HEK293T (cell line): Measurements from ENCODE around the gene BMP7.
A peak's percentile ranks its signal among the peaks of the same experiment; 100 is the strongest.

Source experiments
- CTCF ChIA-PET: fragments of 350-600 bp; formaldehyde crosslinking; extraction: SDS; loops from one replicate; lab custom pipeline; 2021; ENCODE audit warnings: antibody characterized with exemption, inconsistent platforms; lab: Yijun Ruan, JAX
- POLR2A ChIA-PET: fragments of 350-600 bp; formaldehyde crosslinking; extraction: SDS; loops from one replicate; lab custom pipeline; 2020; ENCODE audit warnings: antibody characterized with exemption, inconsistent platforms; lab: Yijun Ruan, JAX
- DNase-seq: peaks from one replicate; pipeline ENCODE4 v3.0.0; 2012; ENCODE audit warnings: mixed read lengths; ENCODE audit errors: extremely low spot score
- ARNT ChIP-seq: fragments of 450-650 bp; IDR thresholded peaks from 2 replicates; pipeline ENCODE4 v1.6.1; 2017; ENCODE audit warnings: mild to moderate bottlenecking
- BHLHE40 ChIP-seq: fragments of 450-650 bp; IDR thresholded peaks from 2 replicates; pipeline ENCODE4 v1.6.1; 2016; ENCODE audit warnings: mild to moderate bottlenecking, moderate library complexity, borderline replicate concordance
- CTBP1 ChIP-seq: fragments of 450-650 bp; IDR thresholded peaks from 2 replicates; pipeline ENCODE4 v1.6.1; 2016; ENCODE audit warnings: borderline replicate concordance
- ELF4 ChIP-seq: fragments of 450-650 bp; IDR thresholded peaks from 2 replicates; pipeline ENCODE4 v1.6.1; 2017; ENCODE audit warnings: antibody characterized with exemption
- FOXA1 ChIP-seq: fragments of 450-650 bp; IDR thresholded peaks from 2 replicates; pipeline ENCODE4 v1.6.1; 2016; ENCODE audit warnings: mild to moderate bottlenecking
- FOXK2 ChIP-seq: fragments of 450-650 bp; IDR thresholded peaks from 2 replicates; pipeline ENCODE4 v1.6.1; 2016; ENCODE audit warnings: mild to moderate bottlenecking
- FOXM1 ChIP-seq: fragments of 450-650 bp; IDR thresholded peaks from 2 replicates; pipeline ENCODE4 v1.6.1; 2017; ENCODE audit warnings: mild to moderate bottlenecking, borderline replicate concordance
- HDGF ChIP-seq: fragments of 450-650 bp; IDR thresholded peaks from 2 replicates; pipeline ENCODE4 v1.6.1; 2017; ENCODE audit warnings: antibody characterized with exemption, borderline replicate concordance
- L3MBTL2 ChIP-seq: fragments of 450-650 bp; conservative IDR thresholded peaks from 2 replicates; pipeline ENCODE4 v1.6.1; 2016; ENCODE audit warnings: mild to moderate bottlenecking
- LEF1 ChIP-seq: fragments of 450-650 bp; IDR thresholded peaks from 2 replicates; pipeline ENCODE4 v1.6.1; 2017; ENCODE audit warnings: mild to moderate bottlenecking, borderline replicate concordance
- NFRKB ChIP-seq: fragments of 450-650 bp; IDR thresholded peaks from 2 replicates; pipeline ENCODE4 v1.6.1; 2016; ENCODE audit warnings: mild to moderate bottlenecking, moderate library complexity
- PKNOX1 ChIP-seq: fragments of 450-650 bp; IDR thresholded peaks from 2 replicates; pipeline ENCODE4 v1.6.1; 2016
- SP1 ChIP-seq: fragments of 450-650 bp; IDR thresholded peaks from 2 replicates; pipeline ENCODE4 v1.6.1; 2017
- SUZ12 ChIP-seq: fragments of 450-650 bp; IDR thresholded peaks from 2 replicates; pipeline ENCODE4 v1.6.1; 2016; ENCODE audit warnings: mild to moderate bottlenecking
- TARDBP ChIP-seq: fragments of 450-650 bp; IDR thresholded peaks from 2 replicates; pipeline ENCODE4 v1.6.1; 2016
- ZNF384 ChIP-seq: fragments of 450-650 bp; IDR thresholded peaks from 2 replicates; pipeline ENCODE4 v1.6.1; 2016

The BMP7 gene

GRCh38 chr20:57261457-57262251, 4.8 kb downstream of the BMP7 start:
- DNase-seq, result no peak
- ChIA-PET POLR2A (no interaction called here), CTCF (interaction anchor here (0.7 to 1.6 kb wide), 2 partner anchors 11 to 71 kb away, joined by 3 to 4 read pairs; no protein-coding TSS in a partner anchor)
- TF ChIP-seq FOXM1 (no peak), BHLHE40 (no peak), ZNF384 (no peak), FOXA1 (no peak), SP1 (no peak), L3MBTL2 (no peak), SUZ12 (no peak), CTBP1 (no peak), FOXK2 (no peak), LEF1 (no peak)

DNA sequence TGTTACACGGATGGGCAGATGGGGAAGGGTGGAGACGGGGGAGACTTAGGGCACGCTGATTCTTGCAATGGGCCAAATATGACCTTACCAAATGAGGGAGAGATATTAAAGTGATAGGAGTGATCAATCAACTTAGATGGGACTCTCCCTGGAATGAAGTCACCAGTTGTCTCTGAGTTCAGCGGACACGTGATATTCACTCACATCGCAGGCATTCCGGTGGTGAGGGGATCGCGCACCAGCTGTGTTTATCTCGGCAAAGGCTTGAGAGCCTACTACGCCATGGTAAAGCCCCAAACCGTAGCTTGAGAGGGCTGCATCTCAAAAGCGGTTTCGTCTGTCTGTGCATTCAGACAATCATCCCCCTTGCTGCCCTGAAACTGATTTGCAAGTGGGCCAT, 5.5 kb downstream of the BMP7 start:
- DNase-seq, result no peak
- ChIA-PET CTCF (no interaction called here), POLR2A (no interaction called here)
- no peak for TF ChIP-seq SUZ12
- no peak for TF ChIP-seq SP1
- TF ChIP-seq ZNF384, result no peak
- TF ChIP-seq LEF1, result no peak
- no peak for TF ChIP-seq TARDBP
- TF ChIP-seq ARNT, result no peak
- no peak for TF ChIP-seq L3MBTL2
- no peak for TF ChIP-seq FOXA1
- TF ChIP-seq FOXM1, result no peak
- TF ChIP-seq PKNOX1, result no peak
- TF ChIP-seq HDGF, result no peak
- TF ChIP-seq NFRKB, result no peak
- TF ChIP-seq FOXK2, result no peak

DNA sequence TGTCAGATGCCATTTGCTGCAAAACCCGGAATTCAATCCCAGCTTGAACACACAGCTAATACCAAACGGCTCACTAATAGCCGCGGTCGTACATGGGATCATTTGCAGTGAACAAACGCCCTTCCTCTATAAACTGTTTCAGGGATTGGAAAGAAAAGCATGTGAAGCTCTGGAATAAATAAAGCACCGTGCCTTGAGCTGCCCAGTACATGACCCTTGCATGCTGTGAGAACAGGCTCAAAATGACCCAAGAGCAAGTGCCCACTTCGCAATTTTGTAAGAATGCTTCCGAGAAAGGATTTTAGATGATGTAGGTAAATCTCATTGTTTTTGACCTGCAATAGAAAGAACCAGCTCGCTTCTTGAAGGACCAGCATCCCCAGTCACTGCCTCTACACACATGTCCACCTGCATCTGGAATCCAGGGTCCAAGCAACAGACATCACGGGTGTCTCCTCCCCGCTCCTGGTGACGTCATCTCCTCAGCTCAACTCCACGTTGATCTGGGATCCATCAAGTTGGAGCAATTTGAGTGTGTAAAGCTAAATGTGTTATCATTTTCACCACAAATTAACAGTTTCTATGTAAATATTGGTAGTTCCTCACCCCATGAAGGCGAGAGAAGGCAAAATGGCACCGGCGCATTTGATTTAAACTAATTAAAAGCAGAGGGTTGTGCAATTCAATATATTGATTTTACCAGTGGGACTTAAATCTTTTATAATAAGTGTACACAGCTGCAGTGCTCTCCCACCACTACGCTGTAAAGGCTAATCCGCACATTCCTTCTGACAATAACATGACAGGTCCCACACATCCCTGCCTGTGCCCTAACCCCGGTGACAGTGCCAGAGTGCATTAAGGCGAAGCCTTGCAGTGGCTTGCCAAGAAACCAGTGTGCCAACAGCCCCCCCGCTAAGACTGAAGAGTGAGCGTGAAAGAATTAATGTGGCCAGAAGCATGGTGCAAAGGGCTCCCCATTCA, 6.2 kb downstream of the BMP7 start:
- no peak for TF ChIP-seq ARNT
- no peak for TF ChIP-seq FOXK2
- no peak for TF ChIP-seq CTBP1
- TF ChIP-seq NFRKB, result no peak
- ChIA-PET CTCF (no interaction called here), POLR2A (interaction anchor here (0.8 kb wide), 1 partner anchor 9 kb away, joined by 4 read pairs; no protein-coding TSS in a partner anchor)
- no peak for DNase-seq

GRCh38 chr20:57259121-57259937, 7.1 kb downstream of the BMP7 start:
- ChIA-PET POLR2A (no interaction called here), CTCF (no interaction called here)
- no peak for DNase-seq
- TF ChIP-seq L3MBTL2, result no peak

DNA sequence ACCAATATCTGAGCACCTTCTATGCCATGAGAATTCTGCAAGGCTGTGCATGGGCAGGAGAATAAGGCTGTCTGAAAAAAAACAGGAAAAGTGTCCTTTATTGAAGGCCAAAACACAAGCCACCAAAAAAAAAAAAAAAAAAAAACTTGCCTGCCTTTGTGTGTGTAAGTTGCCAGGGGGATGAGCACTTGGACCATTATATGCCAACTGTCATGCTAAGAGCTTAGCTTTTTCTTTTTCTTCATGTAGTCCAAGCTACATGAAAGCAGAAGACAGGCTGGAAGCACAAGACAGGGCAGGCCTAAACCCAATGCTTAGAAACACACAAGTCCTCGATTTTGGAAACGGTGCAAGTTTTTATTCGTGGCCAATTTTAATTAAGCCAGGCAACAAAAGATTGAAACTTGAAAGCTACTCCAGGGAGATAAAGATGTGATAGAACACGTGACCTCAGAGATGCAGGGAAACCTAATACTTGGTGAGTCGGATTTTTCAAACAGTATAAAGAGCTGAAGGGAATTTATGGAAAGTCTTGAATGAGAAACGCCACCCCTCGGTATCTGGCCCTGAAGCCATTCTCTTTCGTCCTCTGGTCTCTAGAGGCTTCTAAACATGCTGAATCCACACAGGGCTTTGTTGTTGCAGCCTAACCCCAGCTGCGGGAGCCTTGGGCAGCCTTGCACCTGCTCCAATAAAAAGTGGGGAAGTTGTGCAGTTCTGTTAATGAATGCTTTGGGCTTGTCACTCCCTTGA, 8.6 kb downstream of the BMP7 start:
- TF ChIP-seq SUZ12 (no peak), CTBP1 (peak; percentile 34; the same call in 1 of the 2 replicates), ZNF384 (peak; percentile 53; the same call in 1 of the 2 replicates), FOXA1 (no peak)
- CTCF ChIA-PET, result interaction anchor here (1.1 kb wide), 1 partner anchor 39 kb away, joined by 4 read pairs; no protein-coding TSS in a partner anchor
- POLR2A ChIA-PET, result no interaction called here
- no peak for DNase-seq

GRCh38 chr20:57256908-57257307, 9.5 kb downstream of the BMP7 start:
- POLR2A ChIA-PET, result no interaction called here
- no peak for DNase-seq
- TF ChIP-seq SP1 (no peak), L3MBTL2 (no peak), LEF1 (no peak), ZNF384 (no peak), CTBP1 (no peak), SUZ12 (no peak), ELF4 (no peak)
- CTCF ChIA-PET, result interaction anchor here (1.1 kb wide), 1 partner anchor 38 kb away, joined by 4 read pairs; no protein-coding TSS in a partner anchor

- ChIA-PET POLR2A (no interaction called here), CTCF (interaction anchor here (0.9 kb wide), 1 partner anchor 76 kb away, joined by 3 read pairs; no protein-coding TSS in a partner anchor)
Observed at GRCh38 chr20:57256205-57256604, 10.2 kb downstream of the BMP7 start.

More at GRCh38 chr20:57256205-57256604, 10.2 kb downstream of the BMP7 start:
- TF ChIP-seq ARNT (no peak), FOXK2 (no peak), SUZ12 (no peak), ELF4 (no peak), CTBP1 (no peak), L3MBTL2 (no peak), NFRKB (no peak), SP1 (no peak), FOXA1 (no peak), BHLHE40 (no peak), HDGF (no peak), FOXM1 (no peak), PKNOX1 (no peak), ZNF384 (no peak), LEF1 (no peak), TARDBP (no peak)
- DNase-seq, result no peak
